ENCODE data around the gene STOML1. TPM values are rescaled to one million over a fixed set of nuclear protein-coding genes. Genes with fewer than 3 reads are reported as not detected.

The STOML1 gene
- polyA plus RNA-seq, 1 donor from 2014 or later = 49.5 TPM

- Histone ChIP-seq H4K20me1 (ENCODE audit: insufficient read depth) (no peaks in the 10 kb centered on the region), H3K79me2 (replicated peaks; ENCODE audit: insufficient read depth, low read length) (no peaks in the 10 kb centered on the region)
- no peak for TF ChIP-seq MXI1 (conservative IDR thresholded peaks at IDR 0.05; ENCODE audit: poor library complexity, severe bottlenecking)
- TF ChIP-seq RAD21 (conservative IDR thresholded peaks at IDR 0.05) = no peak
- TF ChIP-seq TAF1 (IDR thresholded peaks at IDR 0.05; ENCODE audit: low read depth) = no peak
- no peak for TF ChIP-seq POLR2AphosphoS5 (IDR thresholded peaks at IDR 0.05)
- no peak for TF ChIP-seq CTCF (IDR thresholded peaks at IDR 0.05; ENCODE audit: poor library complexity, severe bottlenecking)
- no peak for TF ChIP-seq REST (IDR thresholded peaks at IDR 0.05; ENCODE audit: borderline replicate concordance)
- TF ChIP-seq EP300 (conservative IDR thresholded peaks at IDR 0.05; ENCODE audit: poor library complexity, severe bottlenecking) = no peak
- TF ChIP-seq SMC3 (conservative IDR thresholded peaks at IDR 0.05; ENCODE audit: poor library complexity) = no peak
- no peak for TF ChIP-seq EZH2 (IDR thresholded peaks at IDR 0.05; ENCODE audit: borderline replicate concordance, insufficient read depth, low read length, poor library complexity, severe bottlenecking)
These were observed 50.6 kb downstream of the STOML1 start for GRCh38 chr15:73941449-73941848.

GRCh38 chr15:73941044-73941443, 51.1 kb downstream of the STOML1 start:
- no peaks in the 10 kb centered on the region for H3K9me3 ChIP-seq (ENCODE audit: low read length)
- TF ChIP-seq EZH2 (IDR thresholded peaks at IDR 0.05; ENCODE audit: borderline replicate concordance, insufficient read depth, low read length, poor library complexity, severe bottlenecking) (no peak), RAD21 (conservative IDR thresholded peaks at IDR 0.05) (no peak)
- H2AFZ ChIP-seq (ENCODE audit: low read depth, low read length) = no peak overlapping the region
- no peak overlapping the region for H3K4me3 ChIP-seq (ENCODE audit: low read length)
- no peak overlapping the region for H3K27ac ChIP-seq (ENCODE audit: low read length)
- no peaks in the 10 kb centered on the region for H3K79me2 ChIP-seq (replicated peaks; ENCODE audit: insufficient read depth, low read length)
- H3K9me2 ChIP-seq (ENCODE audit: insufficient read depth, low read length) = no peaks in the 10 kb centered on the region
- no peaks in the 10 kb centered on the region for H3K27me3 ChIP-seq (ENCODE audit: insufficient read depth, low read depth, low read length)
- no peaks in the 10 kb centered on the region for H3F3A ChIP-seq (ENCODE audit: insufficient read depth, low read length, poor library complexity, severe bottlenecking)
- no peaks in the 10 kb centered on the region for H4K20me1 ChIP-seq (ENCODE audit: insufficient read depth)
- no peaks in the 10 kb centered on the region for H3K36me3 ChIP-seq (ENCODE audit: insufficient read depth, low read length)
- no peak overlapping the region for H3K4me2 ChIP-seq (ENCODE audit: low read length)
- H3K9ac ChIP-seq (ENCODE audit: low read length) = no peak overlapping the region

More at GRCh38 chr15:73941449-73941848, 50.6 kb downstream of the STOML1 start:
- Histone ChIP-seq H3K27ac (ENCODE audit: low read length) (no peak overlapping the region), H2AFZ (ENCODE audit: low read depth, low read length) (no peak overlapping the region), H3K36me3 (ENCODE audit: insufficient read depth, low read length) (no peaks in the 10 kb centered on the region), H3K9me2 (ENCODE audit: insufficient read depth, low read length) (no peaks in the 10 kb centered on the region), H3F3A (ENCODE audit: insufficient read depth, low read length, poor library complexity, severe bottlenecking) (no peaks in the 10 kb centered on the region), H3K4me3 (ENCODE audit: low read length) (no peak overlapping the region), H3K27me3 (ENCODE audit: insufficient read depth, low read depth, low read length) (no peaks in the 10 kb centered on the region), H3K4me2 (ENCODE audit: low read length) (no peak overlapping the region), H3K9ac (ENCODE audit: low read length) (no peak overlapping the region), H3K9me3 (ENCODE audit: low read length) (no peaks in the 10 kb centered on the region)

Data from neural cell (in vitro differentiated cells).